HEK293 (cell line): ENCODE results near the gene DDX41.
A peak's percentile ranks its signal among the peaks of the same experiment; 100 is the strongest.

Experiments used
- CTCF ChIA-PET: fragments of 350-600 bp; formaldehyde crosslinking; extraction: SDS; loops from one replicate; lab custom pipeline; 2021; ENCODE audit warnings: antibody characterized with exemption; lab: Yijun Ruan, JAX
- POLR2A ChIA-PET: fragments of 300-600 bp; formaldehyde crosslinking; extraction: SDS; loops from one replicate; lab custom pipeline; 2020; ENCODE audit warnings: antibody characterized with exemption, inconsistent platforms; lab: Yijun Ruan, JAX
- H3K27ac ChIP-seq: fragments of 200-500 bp; sonication (Bioruptor generic); 2 replicates; pipeline ENCODE4 v1.5.1; 2014; ENCODE audit warnings: low read depth, low read length, control low read depth, inconsistent platforms; ENCODE audit errors: extremely low read depth
- H3K36me3 ChIP-seq, 2 experiments: fragments of 200-500 bp in 1 of 2; sonication (Bioruptor generic) in 1 of 2; 1 replicate in 1 of 2; 2 replicates in 1 of 2; pipeline ENCODE4 v1.5.1; 2014 to 2017; ENCODE audit warnings: inconsistent platforms in 2 of 2, low read length in 2 of 2; ENCODE audit not compliant: control insufficient read depth in 2 of 2, insufficient read depth in 1 of 2
- H3K4me1 ChIP-seq: fragments of 200-500 bp; sonication (Bioruptor generic); 2 replicates; pipeline ENCODE4 v1.5.1; 2014; ENCODE audit warnings: mild to moderate bottlenecking, low read length, inconsistent platforms; ENCODE audit not compliant: control insufficient read depth, insufficient read depth
- H3K4me3 ChIP-seq: 2 replicates; pipeline ENCODE4 v1.5.1; 2011; ENCODE audit warnings: low read depth, mild to moderate bottlenecking, control low read depth, low read length, moderate library complexity
- H3K9me3 ChIP-seq: fragments of 200-500 bp; sonication (Bioruptor generic); 2 replicates; pipeline ENCODE4 v1.5.1; 2014; ENCODE audit warnings: low read depth, low read length, inconsistent platforms; ENCODE audit not compliant: control insufficient read depth, insufficient read depth
- BCL11A ChIP-seq: fragments of 450-650 bp; formaldehyde crosslinking; IDR thresholded peaks from 2 replicates; pipeline ENCODE4 v1.5.1; 2016; ENCODE audit warnings: low read depth, missing biosample characterization, missing genetic modification characterization
- GLIS1 ChIP-seq: fragments of 450-650 bp; formaldehyde crosslinking; IDR thresholded peaks from 2 replicates; pipeline ENCODE4 v1.5.1; 2016; ENCODE audit warnings: missing biosample characterization, missing genetic modification characterization
- SP3 ChIP-seq: fragments of 450-650 bp; formaldehyde crosslinking; IDR thresholded peaks from 2 replicates; pipeline ENCODE4 v1.5.1; 2016; ENCODE audit warnings: missing biosample characterization, missing genetic modification characterization
- SP7 ChIP-seq: fragments of 450-650 bp; formaldehyde crosslinking; IDR thresholded peaks from 2 replicates; pipeline ENCODE4 v1.5.1; 2016; ENCODE audit warnings: missing biosample characterization, missing genetic modification characterization
- WT1 ChIP-seq: fragments of 450-650 bp; formaldehyde crosslinking; IDR thresholded peaks from 2 replicates; pipeline ENCODE4 v1.5.1; 2016; ENCODE audit warnings: missing biosample characterization, missing genetic modification characterization
- ZBTB21 ChIP-seq: fragments of 450-650 bp; formaldehyde crosslinking; IDR thresholded peaks from 2 replicates; pipeline ENCODE4 v1.5.1; 2017; ENCODE audit warnings: missing biosample characterization, missing genetic modification characterization
- ZBTB6 ChIP-seq: fragments of 450-650 bp; formaldehyde crosslinking; IDR thresholded peaks from 2 replicates; pipeline ENCODE4 v1.5.1; 2017; ENCODE audit warnings: missing biosample characterization, missing genetic modification characterization
- ZIC2 ChIP-seq: fragments of 450-650 bp; formaldehyde crosslinking; IDR thresholded peaks from 2 replicates; pipeline ENCODE4 v1.5.1; 2016; ENCODE audit warnings: missing biosample characterization, missing genetic modification characterization
- ZNF114 ChIP-seq: fragments of 450-650 bp; formaldehyde crosslinking; IDR thresholded peaks from 2 replicates; pipeline ENCODE4 v1.5.0; 2017; ENCODE audit warnings: missing biosample characterization, missing genetic modification characterization
- ZNF121 ChIP-seq: fragments of 450-650 bp; formaldehyde crosslinking; IDR thresholded peaks from 2 replicates; pipeline ENCODE4 v1.5.1; 2016; ENCODE audit warnings: missing biosample characterization, missing genetic modification characterization
- ZNF239 ChIP-seq: fragments of 450-650 bp; formaldehyde crosslinking; IDR thresholded peaks from 2 replicates; pipeline ENCODE4 v1.5.1; 2016; ENCODE audit warnings: missing biosample characterization, missing genetic modification characterization
- ZNF24 ChIP-seq: fragments of 450-650 bp; formaldehyde crosslinking; IDR thresholded peaks from 2 replicates; pipeline ENCODE4 v1.5.1; 2016; ENCODE audit warnings: missing biosample characterization, missing genetic modification characterization
- ZNF26 ChIP-seq: fragments of 450-650 bp; formaldehyde crosslinking; IDR thresholded peaks from 2 replicates; pipeline ENCODE4 v1.5.1; 2016; ENCODE audit warnings: missing biosample characterization, missing genetic modification characterization
- ZNF335 ChIP-seq: fragments of 450-650 bp; formaldehyde crosslinking; conservative IDR thresholded peaks from 2 replicates; pipeline ENCODE4 v1.5.1; 2016; ENCODE audit warnings: missing biosample characterization, missing genetic modification characterization
- ZNF433 ChIP-seq: fragments of 450-650 bp; formaldehyde crosslinking; IDR thresholded peaks from 2 replicates; pipeline ENCODE4 v1.5.1; 2016; ENCODE audit warnings: missing biosample characterization, missing genetic modification characterization, low read depth
- ZNF548 ChIP-seq: fragments of 450-650 bp; formaldehyde crosslinking; IDR thresholded peaks from 2 replicates; pipeline ENCODE4 v1.5.1; 2016; ENCODE audit warnings: missing biosample characterization, missing genetic modification characterization
- ZNF571 ChIP-seq: fragments of 450-650 bp; formaldehyde crosslinking; IDR thresholded peaks from 2 replicates; pipeline ENCODE4 v1.5.0; 2017; ENCODE audit warnings: missing biosample characterization, missing genetic modification characterization
- ZNF600 ChIP-seq: fragments of 450-650 bp; formaldehyde crosslinking; IDR thresholded peaks from 2 replicates; pipeline ENCODE4 v1.5.1; 2016; ENCODE audit warnings: missing biosample characterization, missing genetic modification characterization
- ZNF707 ChIP-seq: fragments of 450-650 bp; formaldehyde crosslinking; IDR thresholded peaks from 2 replicates; pipeline ENCODE4 v1.5.1; 2016; ENCODE audit warnings: missing biosample characterization, missing genetic modification characterization
- ZNF777 ChIP-seq: fragments of 450-650 bp; formaldehyde crosslinking; IDR thresholded peaks from 2 replicates; pipeline ENCODE4 v1.5.1; 2017; ENCODE audit warnings: missing biosample characterization, missing genetic modification characterization, borderline replicate concordance
- ZNF785 ChIP-seq: fragments of 450-650 bp; formaldehyde crosslinking; IDR thresholded peaks from 2 replicates; pipeline ENCODE4 v1.5.1; 2016; ENCODE audit warnings: missing biosample characterization, missing genetic modification characterization
- ZSCAN4 ChIP-seq: fragments of 450-650 bp; formaldehyde crosslinking; IDR thresholded peaks from 2 replicates; pipeline ENCODE4 v1.5.1; 2017; ENCODE audit warnings: missing biosample characterization, missing genetic modification characterization

DDX41 gene

GRCh38 chr5:177493795-177494345, 22.9 kb downstream of the DDX41 start (continued):
- TF ChIP-seq ZNF707 (tag by site-specific recombination), result no peak
- no peak for TF ChIP-seq BCL11A (tag by site-specific recombination)
- TF ChIP-seq ZNF24, result no peak
- TF ChIP-seq ZNF777 (tag by site-specific recombination), result no peak
- peak; percentile 71 for TF ChIP-seq GLIS1 (tag by site-specific recombination)
- no peak for TF ChIP-seq ZNF548 (tag by site-specific recombination)
- TF ChIP-seq WT1, result no peak
- no peak for TF ChIP-seq ZBTB21
- no peak for TF ChIP-seq ZBTB6 (tag by site-specific recombination)
- no peak for TF ChIP-seq SP3 (tag by site-specific recombination)
- TF ChIP-seq, all 188 proteins: peak for 3

GRCh38 chr5:177492841-177493240, 23.9 kb downstream of the DDX41 start:
- no peak for TF ChIP-seq ZNF114 (tag by site-specific recombination)
- TF ChIP-seq, all 188 proteins: peak for 0
- CTCF ChIA-PET, result interaction anchor here (0.6 to 1.8 kb wide), 12 partner anchors 9 to 350 kb away, joined by 3 to 11 read pairs (median 4); no protein-coding TSS in a partner anchor
- Histone ChIP-seq H3K4me1 (peaks cover 20% of the 10 kb centered on the region), H3K27ac (no peak overlapping the region), H3K36me3 (peaks cover 9 to 63% of the 10 kb centered on the region in 2 experiments; a peak in 2 of 3 replicates), H3K4me3 (no peak overlapping the region), H3K9me3 (no peaks in the 10 kb centered on the region)
- POLR2A ChIA-PET, result interaction anchor here (0.9 to 6.7 kb wide), 3 partner anchors 13 to 36 kb away, joined by 5 to 106 read pairs (median 89); partner anchors contain the start of gene DOK3

GRCh38 chr5:177491983-177492746, 24.6 kb downstream of the DDX41 start:
- CTCF ChIA-PET, result interaction anchor here (0.6 to 1.8 kb wide), 10 partner anchors 9 to 349 kb away, joined by 3 to 11 read pairs (median 4); no protein-coding TSS in a partner anchor
- TF ChIP-seq ZNF26, result no peak
- no peak for TF ChIP-seq ZNF600
- no peak for TF ChIP-seq ZNF571 (tag by site-specific recombination)
- TF ChIP-seq WT1, result no peak
- no peak for TF ChIP-seq ZSCAN4 (tag by site-specific recombination)
- TF ChIP-seq ZNF335 (tag by site-specific recombination), result no peak
- no peak for TF ChIP-seq BCL11A (tag by site-specific recombination)
- TF ChIP-seq SP7 (tag by site-specific recombination), result no peak
- no peak for TF ChIP-seq ZNF433 (tag by site-specific recombination)
- TF ChIP-seq ZNF121 (tag by site-specific recombination), result no peak
- no peak for TF ChIP-seq ZNF239
- no peak for TF ChIP-seq ZIC2 (tag by site-specific recombination)
- no peak for TF ChIP-seq ZNF785 (tag by site-specific recombination)
- TF ChIP-seq, all 188 proteins: peak for 0
- Histone ChIP-seq H3K4me1 (peaks cover 20% of the 10 kb centered on the region), H3K36me3 (peaks cover 9 to 70% of the 10 kb centered on the region in 2 experiments; a peak in 2 of 3 replicates), H3K27ac (no peak overlapping the region), H3K4me3 (no peak overlapping the region), H3K9me3 (no peaks in the 10 kb centered on the region)
- POLR2A ChIA-PET, result interaction anchor here (0.9 to 6.7 kb wide), 3 partner anchors 12 to 36 kb away, joined by 5 to 106 read pairs (median 89); partner anchors contain the start of gene DOK3
